H1 (cell line): Measurements from ENCODE around the gene SLC17A3. TPM values are rescaled to one million over a fixed set of nuclear protein-coding genes. Genes with fewer than 3 reads are reported as not detected.

Experiments used
- CHD2 ChIP-seq: IDR thresholded peaks from 2 replicates; pipeline ENCODE4 v1.6.1; 2012; ENCODE audit warnings: low read length, improper control_type of control experiment
- GABPA ChIP-seq: IDR thresholded peaks from 2 replicates; pipeline ENCODE4 v1.6.1; 2011; ENCODE audit warnings: mild to moderate bottlenecking, low read length, moderate library complexity, borderline replicate concordance; ENCODE audit not compliant: insufficient read depth
- GTF2F1 ChIP-seq: IDR thresholded peaks from 2 replicates; pipeline ENCODE4 v1.6.1; 2012; ENCODE audit warnings: low read depth, low read length, improper control_type of control experiment, borderline replicate concordance
- RBBP5 ChIP-seq: IDR thresholded peaks from 2 replicates; pipeline ENCODE4 v1.7.1; 2012; ENCODE audit warnings: low read depth, mild to moderate bottlenecking, inconsistent platforms, low read length, moderate library complexity, borderline replicate concordance
- RFX5 ChIP-seq: IDR thresholded peaks from 2 replicates; pipeline ENCODE4 v1.6.1; 2011; ENCODE audit warnings: low read depth, low read length, improper control_type of control experiment, borderline replicate concordance
- RNF2 ChIP-seq: fragments of 200-900, 300-1000 bp; sonication (generic); IDR thresholded peaks from 2 replicates; pipeline ENCODE4 v1.7.1; 2016; ENCODE audit warnings: borderline replicate concordance, low read depth, mild to moderate bottlenecking, antibody characterized with exemption, low read length; ENCODE audit not compliant: poor library complexity, severe bottlenecking; ENCODE audit errors: missing control alignments
- SIX5 ChIP-seq: IDR thresholded peaks from 2 replicates; pipeline ENCODE4 v1.6.1; 2011; ENCODE audit warnings: mild to moderate bottlenecking, low read depth, low read length
- TAF1 ChIP-seq: IDR thresholded peaks from 2 replicates; pipeline ENCODE4 v1.6.1; 2011; ENCODE audit warnings: mild to moderate bottlenecking, low read depth, low read length
- polyA plus RNA-seq, 7 experiments: library from polyadenylated mRNA; depleted of rRNA in 3 of 7; stranded (reverse) in 5 of 7; unstranded in 2 of 7; fragments of >200 nt in 5 of 7; fragments of 200-250 nt in 2 of 7; gene quantifications; 1 replicate in 5 of 7; 2 replicates in 1 of 7; 4 replicates in 1 of 7; pipeline versions ENCODE4 v1.2.1 to v1.2.3, GENCODE V29; 2011 to 2013; ENCODE audit warnings: missing spikeins in 2 of 7, mixed read lengths in 2 of 7
- total RNA-seq: library from RNA; stranded (reverse); fragmentation: NEBNext Ultra II Directional; extraction: Animal tissue kit (Norgen Biotek cat#: 25700); gene quantifications from 2 replicates; pipeline ENCODE4 v1.2.1, GENCODE V29; 2021

The SLC17A3 gene
- total and polyA plus RNA-seq, 2 of the 8 experiments (the other 6 are each of a cell fraction or from before 2014, with no cell fraction given), result not detected

GRCh38 chr6:25833136-25833535, 40.9 kb downstream of the SLC17A3 start (continued):
- TF ChIP-seq GTF2F1 (no peak), SIX5 (no peak), RNF2 (no peak), GABPA (no peak), RFX5 (no peak), RBBP5 (no peak), TAF1 (no peak), CHD2 (no peak)
